DOHH2 (cell line): ENCODE measurements around the gene GRB10.

Experiments
- H3F3A ChIP-seq: fragments of 200-600 bp; sonication (generic), shearing (Covaris generic); 2 replicates; pipeline ENCODE4 v1.6.0; 2016; ENCODE audit warnings: antibody characterized with exemption, mild to moderate bottlenecking; ENCODE audit not compliant: control insufficient read depth, insufficient read depth
- H3K27ac ChIP-seq: fragments of 200-600 bp; sonication (generic); 2 replicates; pipeline ENCODE4 v1.5.1; 2014; ENCODE audit warnings: low read depth, mild to moderate bottlenecking, low read length, moderate library complexity
- H3K27me3 ChIP-seq: fragments of 200-600 bp; sonication (generic); 2 replicates; pipeline ENCODE4 v1.6.1; 2014; ENCODE audit warnings: mild to moderate bottlenecking, low read length, mixed read lengths; ENCODE audit not compliant: control insufficient read depth
- H3K36me3 ChIP-seq: fragments of 200-600 bp; sonication (generic); 2 replicates; pipeline ENCODE4 v1.6.1; 2014; ENCODE audit warnings: mild to moderate bottlenecking, low read length, moderate library complexity, mixed read lengths; ENCODE audit not compliant: control insufficient read depth
- H3K4me1 ChIP-seq: fragments of 200-600 bp; sonication (generic); 2 replicates; pipeline ENCODE4 v1.6.1; 2014; ENCODE audit warnings: mild to moderate bottlenecking, low read length, mixed read lengths; ENCODE audit not compliant: control insufficient read depth
- H3K4me2 ChIP-seq: fragments of 200-600 bp; sonication (generic); 2 replicates; pipeline ENCODE4 v1.6.0; 2014; ENCODE audit warnings: mild to moderate bottlenecking, low read length, moderate library complexity
- H3K4me3 ChIP-seq: fragments of 200-600 bp; sonication (generic); 2 replicates; pipeline ENCODE4 v1.5.1; 2014; ENCODE audit warnings: mild to moderate bottlenecking, low read length, mixed read lengths
- H3K79me2 ChIP-seq: fragments of 200-600 bp; sonication (generic); 2 replicates; pipeline ENCODE4 v1.6.1; 2014; ENCODE audit warnings: mild to moderate bottlenecking, low read length, mixed read lengths; ENCODE audit not compliant: control insufficient read depth
- H3K9me2 ChIP-seq: fragments of 200-600 bp; sonication (generic); replicated peaks from 2 replicates; pipeline ENCODE4 v1.6.1; 2014; ENCODE audit warnings: mild to moderate bottlenecking, low read length, mixed read lengths; ENCODE audit not compliant: control insufficient read depth
- H3K9me3 ChIP-seq: fragments of 200-600 bp; sonication (generic); 2 replicates; pipeline ENCODE4 v1.6.1; 2014; ENCODE audit warnings: antibody characterized with exemption, low read length, mixed read lengths; ENCODE audit not compliant: control insufficient read depth, insufficient read depth
- H4K20me1 ChIP-seq: fragments of 200-600 bp; sonication (generic); 2 replicates; pipeline ENCODE4 v1.6.0; 2014; ENCODE audit warnings: low read depth, mild to moderate bottlenecking, antibody characterized with exemption, low read length, moderate library complexity; ENCODE audit not compliant: control insufficient read depth, insufficient read depth
- CTCF ChIP-seq: fragments of 200-600 bp; sonication (generic); IDR thresholded peaks from one replicate; pipeline ENCODE4 v1.5.1; 2014; ENCODE audit warnings: antibody characterized with exemption, mild to moderate bottlenecking, low read depth, low read length; ENCODE audit not compliant: poor library complexity, severe bottlenecking
- EZH2phosphoT487 ChIP-seq: fragments of 200-600 bp; sonication (generic); IDR thresholded peaks from 2 replicates; pipeline ENCODE4 v1.6.1; 2017; ENCODE audit warnings: borderline replicate concordance, mild to moderate bottlenecking, antibody characterized with exemption, low read length, moderate library complexity, mixed read lengths

GRB10 gene

GRCh38 chr7:50818324-50818723 is 35.6 kb upstream of the GRB10 start:
- Histone ChIP-seq H3K9me2 (no peaks in the 10 kb centered on the region), H3K27ac (no peak overlapping the region), H4K20me1 (no peaks in the 10 kb centered on the region), H3K4me1 (no peaks in the 10 kb centered on the region), H3K79me2 (no peaks in the 10 kb centered on the region), H3K36me3 (no peaks in the 10 kb centered on the region), H3K4me2 (no peak overlapping the region), H3K9me3 (no peaks in the 10 kb centered on the region), H3F3A (no peaks in the 10 kb centered on the region), H3K4me3 (no peak overlapping the region), H3K27me3 (no peaks in the 10 kb centered on the region)
- TF ChIP-seq EZH2phosphoT487 (no peak), CTCF (no peak)

- Histone ChIP-seq H3F3A (no peaks in the 10 kb centered on the region), H3K27ac (no peak overlapping the region), H3K4me3 (no peak overlapping the region)
Measured at GRCh38 chr7:50817561-50817960, 34.9 kb upstream of the GRB10 start.

GRCh38 chr7:50815138-50815537 is 32.4 kb upstream of the GRB10 start:
- Histone ChIP-seq H3K79me2 (no peaks in the 10 kb centered on the region), H3K4me2 (no peak overlapping the region), H3K9me2 (no peaks in the 10 kb centered on the region), H3K36me3 (no peaks in the 10 kb centered on the region), H3K27ac (no peak overlapping the region), H3F3A (no peaks in the 10 kb centered on the region), H3K27me3 (no peaks in the 10 kb centered on the region), H3K9me3 (no peaks in the 10 kb centered on the region), H3K4me3 (no peak overlapping the region), H3K4me1 (no peaks in the 10 kb centered on the region), H4K20me1 (no peaks in the 10 kb centered on the region)
- no peak for TF ChIP-seq EZH2phosphoT487
- no peak for TF ChIP-seq CTCF

More at GRCh38 chr7:50817561-50817960, 34.9 kb upstream of the GRB10 start:
- no peaks in the 10 kb centered on the region for H3K79me2 ChIP-seq
- TF ChIP-seq CTCF: no peak
- no peak for TF ChIP-seq EZH2phosphoT487
- H4K20me1 ChIP-seq: no peaks in the 10 kb centered on the region
- H3K27me3 ChIP-seq: no peaks in the 10 kb centered on the region
- no peak overlapping the region for H3K4me2 ChIP-seq
- H3K9me2 ChIP-seq: no peaks in the 10 kb centered on the region
- no peaks in the 10 kb centered on the region for H3K4me1 ChIP-seq
- H3K36me3 ChIP-seq: no peaks in the 10 kb centered on the region
- no peaks in the 10 kb centered on the region for H3K9me3 ChIP-seq

- Histone ChIP-seq H3K9me2 (no peaks in the 10 kb centered on the region), H3K9me3 (no peaks in the 10 kb centered on the region), H3K36me3 (no peaks in the 10 kb centered on the region), H3K4me1 (no peaks in the 10 kb centered on the region), H4K20me1 (no peaks in the 10 kb centered on the region), H3K27me3 (no peaks in the 10 kb centered on the region), H3K27ac (no peak overlapping the region), H3K4me3 (no peak overlapping the region), H3K4me2 (no peak overlapping the region), H3F3A (no peaks in the 10 kb centered on the region), H3K79me2 (no peaks in the 10 kb centered on the region)
- TF ChIP-seq CTCF (no peak), EZH2phosphoT487 (no peak)
Measured at GRCh38 chr7:50814166-50814565, 31.5 kb upstream of the GRB10 start.
